GM21360 (cell line): ENCODE measurements around the gene ANXA11.
"Not testable (repeated sequence)": the region's sequence is repeated elsewhere in the genome, so short reads cannot be mapped to it uniquely, and the experiment has no call there.

Source experiments
- ATAC-seq: cut with Tn5 transposase; IDR thresholded peaks from one replicate; pipeline ENCODE4 v1.9.1; 2021; ENCODE audit warnings: mild to moderate bottlenecking, moderate library complexity; ENCODE audit not compliant: unreplicated experiment

ANXA11 gene

DNA sequence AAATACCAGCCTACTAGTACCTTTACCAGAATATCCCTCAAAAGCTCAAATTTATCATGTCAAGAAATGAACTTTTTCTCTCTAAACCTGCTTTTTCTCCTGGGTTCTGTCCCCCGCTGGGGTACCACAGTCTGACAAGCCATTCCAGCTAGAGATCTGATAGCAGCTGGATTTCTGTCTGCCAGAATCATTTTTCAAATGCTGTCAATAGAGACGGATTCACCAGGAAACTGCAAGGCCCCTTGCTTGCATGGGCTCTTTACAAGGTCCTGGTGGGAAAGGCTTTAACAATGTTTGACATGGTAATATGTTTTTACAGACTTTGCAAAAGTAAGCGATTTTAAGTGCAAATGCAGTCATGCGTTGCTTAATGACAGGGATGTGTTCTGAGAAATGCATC, 4.9 kb upstream of the ANXA11 start:
- ATAC-seq = no peak

DNA sequence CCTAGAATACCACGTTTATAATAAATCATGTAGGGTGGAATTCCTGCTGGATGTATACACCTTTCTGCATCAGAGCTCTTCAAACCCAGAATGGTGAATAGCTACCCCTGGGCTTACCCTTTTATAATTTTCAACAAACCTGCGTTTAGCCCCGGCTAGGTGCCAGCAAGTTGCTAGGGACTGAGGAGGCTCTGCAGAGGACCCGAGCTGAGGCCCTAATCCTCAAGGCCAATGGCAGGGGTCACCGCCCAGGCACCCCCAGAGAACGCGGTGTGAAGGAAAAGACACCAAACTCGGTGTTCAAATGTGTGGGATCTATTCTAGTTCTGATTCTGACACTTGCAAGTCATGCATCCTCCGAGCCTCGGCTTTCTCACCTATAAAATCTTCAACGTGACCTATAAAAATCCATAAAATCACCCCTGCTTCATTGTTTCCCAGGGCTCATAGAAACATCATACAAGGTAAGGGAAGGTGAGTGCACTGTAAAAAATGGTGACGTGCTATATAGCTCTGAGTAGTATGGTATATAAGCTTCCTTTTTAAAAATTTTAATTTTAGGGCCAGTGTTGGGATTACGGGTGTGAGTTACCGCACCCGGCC, 2.5 kb upstream of the ANXA11 start:
- no peak for ATAC-seq

- no peak for ATAC-seq
These were observed 929 bp upstream of the ANXA11 start for GRCh38 chr10:80206277-80206655.

DNA sequence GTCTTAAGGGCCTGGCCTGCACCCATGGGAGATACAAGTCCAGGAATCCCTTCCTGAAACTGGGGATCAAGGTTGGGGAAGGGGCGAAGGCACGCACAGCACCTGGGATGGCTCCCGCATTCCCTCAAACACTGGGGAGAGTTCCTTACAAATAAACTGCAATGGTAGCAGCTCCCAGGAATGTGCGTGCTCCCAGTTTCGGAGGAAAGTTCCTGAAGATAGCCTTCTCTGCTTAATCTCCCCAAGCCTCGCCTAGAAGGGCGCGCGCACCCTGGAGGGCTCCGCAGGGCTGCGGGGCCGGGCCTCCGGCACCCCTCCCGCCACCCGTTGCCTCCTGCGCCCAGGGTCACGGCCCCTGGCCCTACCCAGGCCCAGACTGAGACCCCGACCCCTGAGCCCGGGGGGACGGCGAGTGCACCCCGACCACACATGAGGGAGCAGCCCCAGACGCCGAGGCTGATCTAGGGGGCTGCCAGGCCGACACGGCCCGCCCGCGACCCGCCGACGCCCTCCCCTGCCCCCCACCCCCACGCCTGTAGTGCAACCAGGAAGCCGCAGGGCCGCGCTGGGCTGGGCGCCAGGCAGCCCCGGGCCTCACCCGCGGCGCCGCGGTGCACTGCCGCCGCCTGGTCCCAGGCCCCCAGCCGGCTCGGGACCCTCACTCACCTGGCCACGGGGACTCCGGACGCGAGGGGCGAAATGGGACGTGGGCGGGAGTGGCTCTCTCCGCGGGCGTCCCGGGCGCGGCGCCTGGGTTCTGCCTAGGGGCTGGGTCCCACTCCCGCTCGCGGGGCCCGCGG, 460 bp downstream of the ANXA11 start:
- ATAC-seq = peak; percentile 33

DNA sequence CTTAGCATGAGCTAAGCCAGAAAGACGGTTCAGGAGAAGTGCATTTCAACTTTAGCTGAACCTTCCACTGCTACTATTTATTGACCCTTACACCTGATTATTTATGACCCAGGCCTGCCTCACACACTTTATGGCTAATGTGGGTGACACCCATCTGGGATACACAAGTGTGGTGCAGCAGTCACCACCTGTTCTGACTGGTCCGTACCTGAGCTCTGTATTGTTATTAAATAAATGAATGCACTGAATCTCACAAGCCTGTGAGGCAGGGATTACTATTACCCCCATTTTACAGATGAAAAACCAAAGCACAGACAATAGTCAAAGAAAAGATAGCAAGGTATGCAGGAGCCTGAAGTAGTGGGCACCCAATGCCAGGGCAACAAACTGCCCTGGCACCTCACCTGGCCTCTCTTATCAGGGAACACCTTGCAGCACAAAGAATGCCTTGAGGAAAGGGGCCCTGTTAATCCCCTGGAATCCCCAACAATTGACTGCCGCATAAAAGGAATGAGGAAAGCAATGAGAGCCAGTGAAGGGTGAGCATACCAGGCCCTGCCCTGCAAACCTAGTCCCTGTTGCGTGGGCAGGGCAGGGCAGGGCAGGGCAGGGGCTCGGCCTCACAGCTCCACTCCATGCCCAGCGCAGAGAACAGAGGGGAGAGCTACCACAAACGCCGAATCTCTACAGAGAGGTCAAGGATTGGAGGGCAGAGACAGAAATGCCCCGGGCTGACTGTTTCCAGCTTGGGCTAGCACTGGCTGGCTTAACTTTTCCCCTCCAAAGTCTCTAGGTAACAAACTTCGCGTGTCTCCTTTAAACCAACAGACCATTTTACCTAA, 1.3 kb downstream of the ANXA11 start:
- no peak for ATAC-seq

- ATAC-seq = peak; percentile 72
These were observed 2.2 kb downstream of the ANXA11 start for GRCh38 chr10:80202934-80203834.

- ATAC-seq = not testable (repeated sequence)
These were observed 2.8 kb downstream of the ANXA11 start for GRCh38 chr10:80202530-80202929.

DNA sequence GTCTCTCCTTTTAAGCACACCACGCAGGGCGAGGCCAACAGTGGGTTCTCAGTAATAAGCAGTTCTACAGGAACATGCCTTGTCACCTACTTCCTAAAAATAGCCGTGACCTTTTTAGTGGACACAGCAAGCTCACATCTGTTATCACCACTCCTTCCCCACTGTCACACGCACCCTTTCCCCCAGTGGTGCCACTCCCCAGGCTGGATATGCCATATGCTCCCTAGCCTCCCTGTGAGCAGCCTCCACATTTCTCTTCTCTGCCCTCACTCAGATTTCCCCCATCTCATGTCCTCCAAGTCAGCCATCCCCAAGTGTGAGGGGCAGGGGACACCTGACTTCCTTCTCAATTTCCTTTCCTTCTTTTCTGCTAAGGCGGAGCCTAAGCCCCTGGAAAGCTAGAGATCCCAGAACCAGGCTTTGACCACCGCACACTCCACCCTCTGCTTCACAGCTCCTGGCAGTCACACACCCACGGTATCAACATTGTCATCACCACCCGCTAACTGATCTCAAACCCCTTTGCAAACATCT, 3.7 kb downstream of the ANXA11 start:
- no peak for ATAC-seq

DNA sequence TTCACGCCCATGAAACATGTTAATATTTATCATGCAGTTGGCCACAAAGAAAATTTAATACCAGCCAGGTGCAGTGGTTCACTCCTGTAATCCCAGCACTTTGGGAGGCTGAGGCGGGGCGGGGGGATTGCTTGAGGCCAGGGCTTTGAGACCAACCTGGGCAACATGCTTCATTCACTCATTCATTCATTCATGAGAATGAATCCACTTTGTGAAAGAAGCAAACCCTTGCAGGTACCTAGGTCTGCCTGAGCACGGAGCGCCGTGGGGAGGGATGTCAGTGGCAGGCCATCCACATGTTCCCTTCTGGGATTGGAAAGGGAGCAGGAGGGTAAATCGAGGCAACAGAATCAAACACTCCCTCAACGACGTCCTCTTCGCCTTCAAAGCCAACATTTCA, 4.7 kb downstream of the ANXA11 start:
- no peak for ATAC-seq

DNA sequence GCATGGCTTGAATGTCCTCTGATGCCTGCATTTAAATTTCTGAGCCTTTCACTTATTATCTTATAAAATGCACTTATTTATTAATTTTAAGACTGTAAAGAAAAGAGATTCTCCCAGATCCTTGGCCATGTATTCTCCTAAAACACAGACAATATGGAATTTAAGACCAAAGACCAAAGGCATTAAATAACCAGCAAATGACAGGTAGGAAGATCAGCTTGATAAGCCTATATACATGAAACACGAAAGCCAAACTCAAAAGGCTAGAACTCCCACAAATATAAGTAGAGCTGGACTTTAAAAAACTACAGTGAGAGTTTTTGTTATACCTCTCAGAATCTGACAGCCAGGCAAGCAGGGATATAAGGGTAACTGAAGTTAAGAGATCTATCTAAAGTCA, 5.1 kb downstream of the ANXA11 start:
- ATAC-seq = no peak

DNA sequence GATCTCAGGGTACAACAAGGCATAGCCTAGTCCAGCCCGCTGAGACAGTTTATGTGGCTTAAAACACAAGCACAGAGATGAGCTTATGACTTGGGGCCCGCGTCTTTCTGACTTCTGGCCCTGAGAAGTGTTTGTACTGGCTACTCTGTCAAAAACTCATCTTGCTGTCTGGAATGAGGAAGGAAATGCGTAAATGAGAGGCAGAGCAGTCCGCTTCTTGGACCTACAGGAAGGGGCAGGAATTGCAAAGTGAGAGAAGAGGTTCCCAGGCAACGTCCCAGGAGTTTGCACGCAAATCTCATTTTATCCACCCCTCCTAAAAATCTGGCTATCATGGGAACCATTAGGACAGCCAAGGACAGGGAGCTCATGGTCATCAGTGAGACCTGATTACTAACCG, 5.5 kb downstream of the ANXA11 start:
- ATAC-seq = no peak

DNA sequence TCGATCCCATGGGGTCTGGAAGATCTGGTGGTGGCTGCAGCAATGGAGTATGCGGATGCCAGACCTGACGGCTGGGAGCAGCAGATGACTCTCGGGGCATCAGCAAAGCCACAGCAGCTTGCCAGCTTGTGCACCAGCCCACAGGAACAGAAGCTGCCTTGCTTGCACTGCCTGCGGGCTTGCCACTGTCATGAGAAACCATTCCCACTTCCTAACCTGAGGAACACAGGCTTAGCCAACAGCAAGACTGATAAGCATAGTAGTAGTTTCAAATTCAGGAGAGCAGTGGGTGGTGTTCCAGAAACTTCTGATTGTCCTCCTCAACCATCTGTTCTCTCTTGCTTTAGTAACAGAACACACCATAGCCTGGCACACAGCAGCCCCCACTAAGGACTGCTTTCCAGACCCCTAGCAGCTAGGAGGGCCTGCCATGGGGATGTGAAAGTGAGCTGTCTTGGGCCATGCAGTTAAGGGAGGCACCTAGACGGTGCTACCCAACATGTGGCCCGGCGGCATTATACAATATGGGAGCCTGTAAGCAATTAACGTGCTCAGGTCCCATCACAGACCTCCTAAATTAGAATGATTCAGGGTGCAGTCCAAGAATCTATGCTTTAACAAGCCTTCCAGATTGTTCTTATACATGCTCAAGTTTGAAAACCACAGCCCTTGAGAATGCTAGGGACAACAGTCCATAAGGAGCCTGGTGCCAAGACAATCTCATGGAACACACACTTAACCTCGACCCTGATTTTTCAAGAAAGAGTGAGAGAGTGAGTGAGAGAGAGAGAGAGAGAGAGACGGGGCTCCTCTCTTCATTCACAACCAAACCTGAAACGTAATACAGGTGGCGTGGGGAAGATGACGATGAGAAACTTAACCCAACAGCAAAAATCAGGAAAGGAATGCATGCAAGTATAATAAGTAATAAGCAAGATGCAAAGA, 7.1 kb downstream of the ANXA11 start:
- ATAC-seq = no peak

- ATAC-seq = no peak
These were observed 8.4 kb downstream of the ANXA11 start for GRCh38 chr10:80196950-80197315.

DNA sequence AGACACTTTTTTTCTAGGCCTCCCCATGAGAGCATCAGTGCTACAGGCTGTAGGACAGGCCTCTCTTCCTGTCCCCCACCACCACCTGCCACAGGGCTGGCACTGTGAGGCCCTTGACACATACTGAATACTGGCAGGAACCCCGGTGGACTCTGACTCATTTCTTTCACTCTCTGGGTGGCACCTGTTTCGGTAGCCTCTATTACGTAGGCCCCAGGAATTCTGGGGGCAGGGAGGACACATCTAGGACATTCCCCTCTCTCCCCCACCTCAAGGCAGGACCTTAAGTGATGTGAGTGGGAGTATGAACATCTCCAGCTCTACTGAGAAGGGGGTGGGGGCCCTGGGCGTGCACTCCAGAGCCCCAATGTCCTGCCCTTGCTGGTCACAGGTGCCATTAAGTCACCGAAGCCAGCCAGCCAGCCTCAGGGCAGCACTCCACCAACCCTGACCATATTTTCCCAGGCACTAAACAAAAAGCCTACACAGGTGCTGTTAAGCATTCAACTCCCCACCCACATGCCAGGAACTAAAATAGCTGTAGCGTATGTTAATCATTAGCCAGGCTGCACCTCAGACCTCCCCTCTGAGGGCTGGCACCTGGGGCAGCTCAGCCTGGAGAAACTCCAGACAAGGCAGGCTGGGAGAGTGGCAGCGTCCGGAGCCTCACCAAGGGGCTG, 8.9 kb downstream of the ANXA11 start:
- peak; percentile 80 for ATAC-seq

DNA sequence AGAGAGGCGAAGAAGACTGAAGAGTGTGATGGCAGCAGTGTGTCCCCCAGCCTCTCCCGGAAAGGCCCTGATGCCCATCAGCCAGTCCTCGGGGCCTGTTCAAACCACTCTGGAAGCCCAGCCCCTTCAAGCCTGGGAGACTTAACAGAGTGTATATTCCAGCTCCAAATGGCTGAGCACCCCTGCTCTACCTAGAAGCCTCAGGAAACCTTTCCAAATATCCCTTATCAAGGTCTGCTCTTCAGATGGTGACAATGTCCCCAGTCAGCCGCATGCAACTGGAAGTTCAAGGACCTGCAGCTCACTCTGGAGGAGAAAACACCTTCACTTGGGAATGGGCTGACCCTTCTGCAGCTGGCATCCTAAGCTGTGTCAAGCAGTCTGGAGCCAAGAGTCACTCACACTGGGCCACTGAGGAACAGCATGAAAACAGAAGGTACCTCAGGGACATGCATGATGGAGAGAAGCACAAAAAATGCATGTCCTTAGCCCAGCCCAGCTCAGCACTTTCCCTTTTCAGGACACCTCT, 10.2 kb downstream of the ANXA11 start:
- no peak for ATAC-seq

GRCh38 chr10:80194373-80195045, 10.8 kb downstream of the ANXA11 start:
- ATAC-seq = no peak

DNA sequence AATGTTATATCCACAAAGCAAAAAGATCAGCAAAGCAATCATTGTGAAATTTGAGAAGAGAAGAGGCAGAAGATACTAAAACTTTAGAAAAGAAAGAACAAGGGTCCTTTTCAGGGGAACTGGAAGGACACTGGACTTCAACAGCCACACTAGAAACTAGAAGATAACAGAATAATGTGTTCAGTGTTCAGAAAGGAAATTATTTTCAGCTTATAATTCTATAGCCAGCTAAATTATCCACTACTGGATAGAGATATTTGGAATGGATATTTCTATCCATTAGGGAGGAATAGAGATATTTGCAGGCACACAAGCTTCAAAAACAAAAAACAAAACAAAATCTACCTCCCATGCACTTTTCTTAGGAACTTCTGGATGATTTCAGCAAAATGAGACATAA, 12.8 kb downstream of the ANXA11 start:
- ATAC-seq = no peak

- no peak for ATAC-seq
These were observed 13.6 kb downstream of the ANXA11 start for GRCh38 chr10:80191589-80192270.
